GM10266 (cell line): Measurements from ENCODE around the gene ODAD2.

ENCODE experiments used
- DNase-seq: peaks from one replicate; pipeline ENCODE4 v3.0.0; 2012; ENCODE audit errors: extremely low spot score
- TF ChIP-seq, protein P1 (sequence below): IDR thresholded peaks from 2 replicates; pipeline ENCODE4 v1.5.1; 2012; ENCODE audit warnings: mild to moderate bottlenecking, low read depth; ENCODE audit not compliant: control insufficient read depth, insufficient read depth; ENCODE audit errors: missing control alignments

ODAD2 gene

GRCh38 chr10:27794157-27794556 lies 204.7 kb downstream of the ODAD2 start:
- DNase-seq = no peak

GRCh38 chr10:27792216-27792615 lies 206.7 kb downstream of the ODAD2 start:
- DNase-seq = no peak
- TF ChIP-seq, protein P1, sequence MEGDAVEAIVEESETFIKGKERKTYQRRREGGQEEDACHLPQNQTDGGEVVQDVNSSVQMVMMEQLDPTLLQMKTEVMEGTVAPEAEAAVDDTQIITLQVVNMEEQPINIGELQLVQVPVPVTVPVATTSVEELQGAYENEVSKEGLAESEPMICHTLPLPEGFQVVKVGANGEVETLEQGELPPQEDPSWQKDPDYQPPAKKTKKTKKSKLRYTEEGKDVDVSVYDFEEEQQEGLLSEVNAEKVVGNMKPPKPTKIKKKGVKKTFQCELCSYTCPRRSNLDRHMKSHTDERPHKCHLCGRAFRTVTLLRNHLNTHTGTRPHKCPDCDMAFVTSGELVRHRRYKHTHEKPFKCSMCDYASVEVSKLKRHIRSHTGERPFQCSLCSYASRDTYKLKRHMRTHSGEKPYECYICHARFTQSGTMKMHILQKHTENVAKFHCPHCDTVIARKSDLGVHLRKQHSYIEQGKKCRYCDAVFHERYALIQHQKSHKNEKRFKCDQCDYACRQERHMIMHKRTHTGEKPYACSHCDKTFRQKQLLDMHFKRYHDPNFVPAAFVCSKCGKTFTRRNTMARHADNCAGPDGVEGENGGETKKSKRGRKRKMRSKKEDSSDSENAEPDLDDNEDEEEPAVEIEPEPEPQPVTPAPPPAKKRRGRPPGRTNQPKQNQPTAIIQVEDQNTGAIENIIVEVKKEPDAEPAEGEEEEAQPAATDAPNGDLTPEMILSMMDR = no peak

More at GRCh38 chr10:27794157-27794556, 204.7 kb downstream of the ODAD2 start:
- TF ChIP-seq, protein P1 = no peak

DNA sequence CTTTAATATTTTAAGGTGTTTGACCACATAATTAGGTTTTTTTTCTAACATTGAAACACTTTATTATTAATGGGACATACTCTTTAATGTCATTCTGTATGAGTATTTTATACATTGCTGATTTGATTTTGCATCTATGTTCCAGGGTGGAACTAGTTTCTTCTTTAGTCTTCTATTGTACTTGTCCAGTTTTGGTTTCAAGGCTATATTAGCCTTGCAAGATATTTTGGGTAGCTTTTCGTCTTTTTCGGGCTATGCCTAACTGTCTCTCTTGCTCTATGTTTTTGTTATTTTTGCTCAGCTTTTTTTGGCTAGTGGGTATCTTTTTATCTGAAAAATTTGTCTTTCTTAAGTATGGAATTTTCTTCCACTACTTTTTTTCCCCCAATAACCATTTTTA lies 214.6 kb downstream of the ODAD2 start:
- TF ChIP-seq, protein P1 = no peak
- DNase-seq = no peak

- TF ChIP-seq, protein P1 = peak; percentile 5
- DNase-seq = no peak
Observed at GRCh38 chr10:27783660-27784059, 215.2 kb downstream of the ODAD2 start.

DNA sequence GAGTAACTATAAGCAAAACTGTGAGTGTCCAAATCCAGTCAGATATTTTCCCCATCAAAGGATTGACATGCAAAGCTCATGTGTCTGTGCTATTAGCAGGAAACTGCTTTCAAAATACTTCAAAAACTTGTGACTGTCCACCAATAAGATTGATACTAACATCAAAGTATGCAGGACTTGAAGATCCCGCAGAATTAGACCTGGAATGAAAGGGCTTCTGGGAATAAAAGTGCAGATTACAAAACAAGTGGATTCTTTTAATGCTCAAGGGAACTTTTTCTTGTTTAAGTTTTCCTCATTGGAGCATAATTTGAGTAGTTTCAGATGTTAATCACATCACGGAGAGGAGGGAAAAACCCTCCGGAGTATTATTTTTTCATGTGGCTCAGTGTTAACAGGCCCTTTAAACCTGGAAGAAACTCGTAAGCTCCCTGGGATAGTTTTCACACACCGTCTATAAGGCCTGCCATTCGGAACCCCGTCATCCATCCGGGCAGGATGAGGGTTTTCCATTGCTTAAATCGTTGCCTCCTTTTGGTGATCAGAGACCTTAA lies 219.3 kb downstream of the ODAD2 start:
- TF ChIP-seq, protein P1 = no peak

GRCh38 chr10:27774831-27775230 lies 224.0 kb downstream of the ODAD2 start:
- TF ChIP-seq, protein P1 = no peak
- DNase-seq = no peak

More for the DNA sequence above, 219.3 kb downstream of the ODAD2 start:
- DNase-seq = no peak

DNA sequence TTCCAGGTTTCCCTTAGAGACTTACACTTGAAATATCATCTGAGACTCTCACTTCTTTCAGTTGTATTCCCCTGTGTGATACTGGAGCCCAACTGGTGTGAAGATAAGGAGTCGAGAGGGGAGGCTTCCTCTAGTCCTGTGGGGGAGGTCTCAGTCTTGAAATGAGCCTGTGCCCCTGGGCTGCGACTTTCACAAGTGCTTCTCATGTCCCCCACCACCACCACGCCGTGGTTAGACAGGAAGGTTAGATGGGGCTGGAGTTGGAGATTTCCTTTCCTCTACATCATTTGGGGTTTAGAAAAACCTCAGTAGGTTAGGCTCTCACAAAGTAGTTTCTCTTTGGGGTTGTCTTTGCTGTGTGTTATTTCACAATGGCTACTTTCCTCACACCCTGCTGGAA lies 227.6 kb downstream of the ODAD2 start:
- no peak for DNase-seq

More for the DNA sequence above, 227.6 kb downstream of the ODAD2 start:
- TF ChIP-seq, protein P1 = no peak
